ENCODE measurements around the gene USP31. TPM values are rescaled to one million over a fixed set of nuclear protein-coding genes. Genes with fewer than 3 reads are reported as not detected.

Gene USP31
- total RNA-seq, 1 donor from 2014 or later, result 13.4 TPM

DNA sequence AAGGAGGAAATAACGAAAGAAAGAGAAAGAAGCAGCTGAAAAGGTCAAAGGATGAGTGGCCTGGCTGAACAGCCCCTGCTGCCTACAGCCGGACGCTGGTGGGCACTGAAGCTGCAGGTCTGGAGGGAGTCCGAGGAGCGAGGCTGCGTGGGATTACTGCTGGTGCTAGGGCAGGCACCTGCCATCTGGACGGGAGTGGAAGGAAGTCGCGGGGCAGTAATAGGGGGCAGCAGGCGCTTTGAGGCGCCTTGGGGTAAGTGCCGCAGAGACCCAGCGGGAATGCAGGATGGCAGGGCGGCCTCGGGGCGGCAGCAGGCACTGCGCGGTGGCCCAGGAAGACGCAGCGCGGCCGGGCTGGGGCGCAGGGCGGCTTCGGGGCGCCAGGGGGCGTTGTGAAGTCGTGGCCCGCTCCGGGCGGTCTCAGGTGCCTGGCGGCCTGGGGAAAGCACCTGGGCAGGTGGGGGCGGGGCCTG, 33.0 kb upstream of the USP31 start:
- peak; percentile 69 for DNase-seq (ENCODE audit: low read depth)
- Histone ChIP-seq H3K27me3 (ENCODE audit: control insufficient read depth, insufficient read depth, low read length) (peaks cover 26% of the 10 kb centered on the region), H3K4me3 (ENCODE audit: low read depth, low read length) (peak overlapping the region; percentile 38), H3K36me3 (ENCODE audit: control insufficient read depth, insufficient read depth, low read length) (no peaks in the 10 kb centered on the region)
- TF ChIP-seq, protein P1, sequence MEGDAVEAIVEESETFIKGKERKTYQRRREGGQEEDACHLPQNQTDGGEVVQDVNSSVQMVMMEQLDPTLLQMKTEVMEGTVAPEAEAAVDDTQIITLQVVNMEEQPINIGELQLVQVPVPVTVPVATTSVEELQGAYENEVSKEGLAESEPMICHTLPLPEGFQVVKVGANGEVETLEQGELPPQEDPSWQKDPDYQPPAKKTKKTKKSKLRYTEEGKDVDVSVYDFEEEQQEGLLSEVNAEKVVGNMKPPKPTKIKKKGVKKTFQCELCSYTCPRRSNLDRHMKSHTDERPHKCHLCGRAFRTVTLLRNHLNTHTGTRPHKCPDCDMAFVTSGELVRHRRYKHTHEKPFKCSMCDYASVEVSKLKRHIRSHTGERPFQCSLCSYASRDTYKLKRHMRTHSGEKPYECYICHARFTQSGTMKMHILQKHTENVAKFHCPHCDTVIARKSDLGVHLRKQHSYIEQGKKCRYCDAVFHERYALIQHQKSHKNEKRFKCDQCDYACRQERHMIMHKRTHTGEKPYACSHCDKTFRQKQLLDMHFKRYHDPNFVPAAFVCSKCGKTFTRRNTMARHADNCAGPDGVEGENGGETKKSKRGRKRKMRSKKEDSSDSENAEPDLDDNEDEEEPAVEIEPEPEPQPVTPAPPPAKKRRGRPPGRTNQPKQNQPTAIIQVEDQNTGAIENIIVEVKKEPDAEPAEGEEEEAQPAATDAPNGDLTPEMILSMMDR (IDR thresholded peaks at IDR 0.05; ENCODE audit: insufficient read depth, low read length, severe bottlenecking), result peak; percentile 95
- FAIRE-seq, result no peak

DNA sequence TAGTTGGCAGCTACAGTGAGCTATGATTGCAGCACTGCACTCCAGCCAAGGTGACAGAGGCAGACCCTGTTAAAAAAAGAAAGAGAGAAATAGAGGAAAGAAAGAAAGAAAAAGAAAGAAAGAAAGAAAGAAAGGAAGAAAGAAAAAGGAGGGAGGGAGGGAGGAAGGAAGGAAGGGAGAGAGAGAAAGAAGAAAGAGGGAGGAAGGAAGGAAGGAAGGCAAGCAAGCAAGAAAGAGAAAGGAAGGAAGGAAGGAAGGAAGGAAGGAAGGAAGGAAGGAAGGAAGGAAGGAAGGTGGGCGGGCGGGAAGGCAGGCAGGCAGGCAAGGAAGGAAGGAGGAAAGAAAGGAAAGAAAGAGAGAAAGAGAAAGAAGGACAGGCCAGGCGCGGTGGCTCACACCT, 32.3 kb upstream of the USP31 start:
- Histone ChIP-seq H3K4me3 (ENCODE audit: low read depth, low read length) (no peak overlapping the region), H3K27me3 (ENCODE audit: control insufficient read depth, insufficient read depth, low read length) (peaks cover 26% of the 10 kb centered on the region), H3K36me3 (ENCODE audit: control insufficient read depth, insufficient read depth, low read length) (no peaks in the 10 kb centered on the region)
- TF ChIP-seq, protein P1 (IDR thresholded peaks at IDR 0.05; ENCODE audit: insufficient read depth, low read length, severe bottlenecking), result no peak
- DNase-seq (ENCODE audit: low read depth) (no peak), FAIRE-seq (no peak)

DNA sequence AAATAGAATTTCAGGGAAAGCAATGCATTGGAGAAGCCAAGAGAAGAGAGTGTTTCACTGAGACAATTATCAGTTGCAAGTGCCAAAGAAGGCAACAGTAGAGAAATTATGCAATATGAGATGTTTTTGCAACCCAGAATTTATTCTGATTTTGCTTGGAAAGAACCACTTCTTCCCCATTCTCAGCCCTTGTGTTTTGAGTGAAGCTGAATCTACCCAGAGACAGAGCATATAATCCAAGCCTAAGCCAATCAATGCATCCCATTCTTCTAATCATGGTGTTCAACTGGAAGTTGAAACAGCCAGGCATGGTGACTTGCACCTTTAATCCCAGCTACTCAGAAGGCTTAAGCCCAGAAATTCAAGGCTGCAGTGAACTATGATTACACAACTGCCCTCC, 26.4 kb upstream of the USP31 start:
- no peak for FAIRE-seq
- Histone ChIP-seq H3K36me3 (ENCODE audit: control insufficient read depth, insufficient read depth, low read length) (no peaks in the 10 kb centered on the region), H3K4me3 (ENCODE audit: low read depth, low read length) (no peak overlapping the region), H3K27me3 (ENCODE audit: control insufficient read depth, insufficient read depth, low read length) (no peaks in the 10 kb centered on the region)
- TF ChIP-seq, protein P1 (IDR thresholded peaks at IDR 0.05; ENCODE audit: insufficient read depth, low read length, severe bottlenecking), result no peak
- no peak for DNase-seq (ENCODE audit: low read depth)

DNA sequence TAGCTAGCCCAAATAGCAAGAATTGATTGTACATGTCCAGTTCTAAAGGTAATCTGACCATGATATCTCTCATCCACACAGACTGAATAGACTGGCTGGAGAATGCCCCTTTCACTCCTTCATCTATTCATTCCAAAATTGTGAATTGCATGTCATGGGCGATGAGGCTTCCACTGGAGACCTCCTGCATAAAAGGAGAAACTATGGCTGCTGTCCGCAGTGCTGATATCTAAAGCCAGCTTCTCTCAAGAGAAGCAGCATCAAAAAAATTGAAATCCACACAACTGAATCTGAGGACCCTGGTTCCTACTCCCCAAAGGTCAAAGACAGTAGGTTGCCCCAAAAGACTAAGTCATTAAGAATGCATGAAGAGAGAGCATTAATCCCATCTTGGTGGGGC, 25.4 kb upstream of the USP31 start:
- TF ChIP-seq, protein P1 (IDR thresholded peaks at IDR 0.05; ENCODE audit: insufficient read depth, low read length, severe bottlenecking), result no peak
- Histone ChIP-seq H3K27me3 (ENCODE audit: control insufficient read depth, insufficient read depth, low read length) (no peaks in the 10 kb centered on the region), H3K4me3 (ENCODE audit: low read depth, low read length) (no peak overlapping the region), H3K36me3 (ENCODE audit: control insufficient read depth, insufficient read depth, low read length) (no peaks in the 10 kb centered on the region)
- FAIRE-seq (no peak), DNase-seq (ENCODE audit: low read depth) (peak; percentile 23)

DNA sequence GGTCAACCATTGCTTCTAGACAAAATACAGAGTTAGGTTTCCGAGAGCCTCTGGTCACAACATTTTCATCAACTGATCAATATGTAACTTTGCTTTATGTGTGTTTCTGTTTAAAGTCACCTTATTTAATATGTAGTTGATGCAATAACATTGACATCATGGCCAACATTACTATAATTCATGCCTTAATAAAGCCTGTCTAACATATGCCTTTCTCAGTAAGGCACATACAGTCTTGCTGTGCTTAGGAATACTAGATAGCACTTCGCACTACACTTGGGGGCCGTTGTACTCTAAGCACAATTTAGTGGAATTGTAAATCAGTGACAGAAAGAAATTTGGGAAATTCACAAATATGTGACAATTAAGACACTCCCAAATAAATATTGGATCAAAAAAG, 23.7 kb upstream of the USP31 start:
- FAIRE-seq, result no peak
- no peaks in the 10 kb centered on the region for H3K36me3 ChIP-seq (ENCODE audit: control insufficient read depth, insufficient read depth, low read length)
- DNase-seq (ENCODE audit: low read depth), result no peak
- no peak overlapping the region for H3K4me3 ChIP-seq (ENCODE audit: low read depth, low read length)
- H3K27me3 ChIP-seq (ENCODE audit: control insufficient read depth, insufficient read depth, low read length), result no peaks in the 10 kb centered on the region
- TF ChIP-seq, protein P1 (IDR thresholded peaks at IDR 0.05; ENCODE audit: insufficient read depth, low read length, severe bottlenecking), result no peak

DNA sequence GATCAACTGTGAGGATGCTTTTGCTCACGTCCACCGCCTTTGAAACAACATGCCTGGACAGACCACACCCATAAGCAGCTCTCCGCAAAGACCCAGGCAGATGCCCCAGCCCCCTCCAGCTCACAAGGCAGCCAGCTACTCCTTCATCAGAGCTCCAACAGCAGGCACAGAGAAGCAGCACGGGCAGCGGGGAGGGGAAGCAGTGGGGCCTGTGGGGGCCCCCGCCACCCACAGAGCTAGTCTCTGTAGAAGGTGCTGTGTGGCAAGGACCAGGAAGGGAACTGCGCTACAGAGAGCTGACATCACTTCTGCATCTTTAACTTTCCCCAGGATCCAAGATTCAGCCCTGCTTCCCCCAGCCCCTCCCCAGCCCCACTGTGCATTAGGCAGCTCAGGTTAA, 23.3 kb upstream of the USP31 start:
- H3K27me3 ChIP-seq (ENCODE audit: control insufficient read depth, insufficient read depth, low read length), result no peaks in the 10 kb centered on the region
- DNase-seq (ENCODE audit: low read depth), result no peak
- TF ChIP-seq, protein P1 (IDR thresholded peaks at IDR 0.05; ENCODE audit: insufficient read depth, low read length, severe bottlenecking), result no peak
- no peak overlapping the region for H3K4me3 ChIP-seq (ENCODE audit: low read depth, low read length)
- no peak for FAIRE-seq
- no peaks in the 10 kb centered on the region for H3K36me3 ChIP-seq (ENCODE audit: control insufficient read depth, insufficient read depth, low read length)
